Naive thymus-derived CD4-positive, alpha-beta T cell (primary cell): ENCODE results near the gene TRIM25. TPM values are rescaled to one million over a fixed set of nuclear protein-coding genes. Genes with fewer than 3 reads are reported as not detected.

Experiments used
- ATAC-seq: fragments of 150-1000 bp; cut with Tn5 transposase; 2 replicates; pipeline ENCODE4 v1.10.0; 2021; ENCODE audit warnings: mild to moderate bottlenecking, moderate library complexity
- CTCF ChIA-PET: fragments of 350-600 bp; sonication (Branson Sonifier 250); formaldehyde crosslinking; loops from one replicate; lab custom pipeline; 2021; ENCODE audit warnings: antibody characterized with exemption; lab: Charles Lee
- POLR2A ChIA-PET: fragments of 350-600 bp; sonication (Branson Sonifier 250); formaldehyde crosslinking; loops from one replicate; lab custom pipeline; 2021; ENCODE audit warnings: antibody characterized with exemption, inconsistent platforms; lab: Charles Lee
- DNase-seq, 9 donors: peaks; one replicate each; pipeline versions ENCODE4 v3.0.0 to v3.0.0-alpha.2; 2020 to 2022; ENCODE audit warnings: mixed read lengths in 1 of 9
- H3K27ac ChIP-seq: one replicate; pipeline ENCODE4 v1.7.0; 2013; ENCODE audit warnings: mild to moderate bottlenecking, low read depth, low read length, moderate library complexity
- H3K27me3 ChIP-seq, 2 donors: one replicate each; pipeline ENCODE4 v1.7.0; 2013; ENCODE audit warnings: low read length in 2 of 2, mild to moderate bottlenecking in 2 of 2, moderate library complexity in 2 of 2; ENCODE audit not compliant: control insufficient read depth in 2 of 2, insufficient read depth in 2 of 2
- H3K36me3 ChIP-seq, 3 experiments: 1 replicate in 2 of 3; 2 replicates in 1 of 3; pipeline ENCODE4 v1.7.0; 2013; ENCODE audit warnings: low read length in 3 of 3, mild to moderate bottlenecking in 3 of 3, moderate library complexity in 1 of 3; ENCODE audit not compliant: insufficient read depth in 3 of 3, control insufficient read depth in 2 of 3
- H3K4me1 ChIP-seq, 2 donors: one replicate each; pipeline ENCODE4 v1.7.0; 2013; ENCODE audit warnings: low read length in 2 of 2, mild to moderate bottlenecking in 2 of 2, moderate library complexity in 1 of 2; ENCODE audit not compliant: control insufficient read depth in 2 of 2, insufficient read depth in 2 of 2
- H3K4me3 ChIP-seq: 2 replicates; pipeline ENCODE4 v1.7.0; 2013; ENCODE audit warnings: mild to moderate bottlenecking, low read length
- H3K9me3 ChIP-seq, 3 experiments: 1 replicate in 2 of 3; 2 replicates in 1 of 3; pipeline ENCODE4 v1.7.0; 2013; ENCODE audit warnings: low read length in 3 of 3; ENCODE audit not compliant: control insufficient read depth in 2 of 3
- H3K27ac Mint-ChIP-seq, 9 donors: one replicate each; pipeline ENCODE4 v1.8.0; 2020 to 2022; ENCODE audit warnings: mixed read lengths in 9 of 9, mild to moderate bottlenecking in 8 of 9, moderate library complexity in 5 of 9, inconsistent platforms in 2 of 9
- H3K27me3 Mint-ChIP-seq, 5 donors: one replicate each; pipeline ENCODE4 v1.8.0; 2021 to 2022; ENCODE audit warnings: mixed read lengths in 5 of 5, mild to moderate bottlenecking in 1 of 5
- H3K36me3 Mint-ChIP-seq, 5 donors: one replicate each; pipeline ENCODE4 v1.8.0; 2020 to 2022; ENCODE audit warnings: mixed read lengths in 5 of 5, mild to moderate bottlenecking in 3 of 5, inconsistent platforms in 1 of 5
- H3K4me1 Mint-ChIP-seq, 7 donors: one replicate each; pipeline ENCODE4 v1.8.0; 2020 to 2022; ENCODE audit warnings: mixed read lengths in 7 of 7, mild to moderate bottlenecking in 3 of 7, inconsistent platforms in 1 of 7
- H3K4me3 Mint-ChIP-seq, 10 donors: one replicate each; pipeline ENCODE4 v1.8.0; 2020 to 2022; ENCODE audit warnings: mild to moderate bottlenecking in 10 of 10, mixed read lengths in 10 of 10, moderate library complexity in 6 of 10, inconsistent platforms in 2 of 10
- H3K9me3 Mint-ChIP-seq, 11 donors: one replicate each; pipeline ENCODE4 v1.8.0; 2020 to 2022; ENCODE audit warnings: mixed read lengths in 11 of 11, mild to moderate bottlenecking in 4 of 11, inconsistent platforms in 1 of 11, moderate library complexity in 1 of 11
- intact Hi-C, 2 donors: fragments of 100-400 bp; cut with micrococcal nuclease; formaldehyde crosslinking; loops; one replicate each; pipeline ENCODE4 v1.15.1; 2023
- polyA plus RNA-seq, 2 donors: library from polyadenylated mRNA; unstranded; fragments of 300-500 nt; fragmentation: Illumina TruSeq; gene quantifications; one replicate each; pipeline ENCODE4 v1.2.3, GENCODE V29; 2021
- total RNA-seq, 6 experiments: library from RNA in 5 of 6; stranded (reverse) in 5 of 6; gene quantifications; 1 replicate in 5 of 6; 2 replicates in 1 of 6; pipeline ENCODE4 v1.2.3 and lab custom pipeline; 2021 to 2026

Gene TRIM25
- total and polyA plus RNA-seq, 7 experiments from 2014 or later: 4.8 to 133 (median 58.9) TPM

- peaks cover 0 to 6% (median 3%) of the 10 kb centered on the region in 3 experiments for H3K36me3 ChIP-seq
- H3K27ac Mint-ChIP-seq: peak overlapping the region in 1 of 9 donors; percentile 28
- H3K36me3 Mint-ChIP-seq: peaks cover 0 to 25% (median 15%) of the 10 kb centered on the region in 5 donors
- no peak overlapping the region for H3K27ac ChIP-seq
- DNase-seq: no peak
- H3K4me3 ChIP-seq: no peak overlapping the region
- ChIA-PET CTCF (no interaction called here), POLR2A (no interaction called here)
- H3K9me3 ChIP-seq: no peaks in the 10 kb centered on the region
- H3K27me3 ChIP-seq: no peaks in the 10 kb centered on the region
- H3K4me3 Mint-ChIP-seq: peak overlapping the region in 4 of 10 donors; percentile 16 to 64 (median 40)
- peaks cover 27 to 29% of the 10 kb centered on the region in 2 donors for H3K4me1 ChIP-seq
- H3K9me3 Mint-ChIP-seq: no peaks in the 10 kb centered on the region
- peaks cover 23 to 54% (median 40%) of the 10 kb centered on the region in 7 donors for H3K4me1 Mint-ChIP-seq
- no peak for ATAC-seq
- intact Hi-C loops: loop anchor here (10.0 kb wide), 3 partner anchors 1016 to 1574 kb away; partner anchors contain the start of genes HLF (in 1 of the 2), MRPS23 (in 1 of the 2) and SRSF1 (in 1 of the 2)
- no peaks in the 10 kb centered on the region for H3K27me3 Mint-ChIP-seq
Observed at GRCh38 chr17:56838687-56839086, 75.2 kb downstream of the TRIM25 start.

Other genes starting within 250 kb of the TRIM25 start
- gene C17orf67, start 80.1 kb downstream of the TRIM25 start, total RNA-seq: 1 to 10 TPM; 3.6 to 9.1 (median 5.4) TPM
- gene C17orf67, start 80.1 kb downstream of the TRIM25 start, polyA plus RNA-seq: 1 to 10 TPM; 1.1 to 1.6 TPM
- 10 to 100 TPM; 23.7 to 39.2 (median 35.6) TPM for gene DGKE, start 79.9 kb downstream of the TRIM25 start, total RNA-seq
- gene DGKE, start 79.9 kb downstream of the TRIM25 start, polyA plus RNA-seq: 1 to 10 TPM; 5.0 to 7.1 TPM
- gene COIL, start 47.0 kb upstream of the TRIM25 start, total RNA-seq: 10 to 100 TPM; 13.1 to 22.7 (median 19.0) TPM
- gene COIL, start 47.0 kb upstream of the TRIM25 start, polyA plus RNA-seq: 10 to 100 TPM; 13.0 to 18.6 TPM
- gene SCPEP1, start 64.1 kb upstream of the TRIM25 start, total RNA-seq: 10 to 100 TPM in 4 of 5 experiments, 1 to 10 TPM in 1; 8.4 to 81.6 (median 27.1) TPM
- 10 to 100 TPM; 28.9 to 33.7 TPM for gene SCPEP1, start 64.1 kb upstream of the TRIM25 start, polyA plus RNA-seq
- gene AKAP1, start 171.2 kb upstream of the TRIM25 start, total RNA-seq: 10 to 100 TPM; 22.2 to 35.8 (median 34.3) TPM
- gene AKAP1, start 171.2 kb upstream of the TRIM25 start, polyA plus RNA-seq: 10 to 100 TPM; 13.2 to 26.6 TPM